B cell (primary cell): ENCODE measurements around the gene KRTAP2-3.

Experiments
- CTCF ChIP-seq: fragments of 200-600 bp; IDR thresholded peaks from one replicate; pipeline ENCODE4 v1.8.0; 2022; ENCODE audit warnings: antibody characterized with exemption, mild to moderate bottlenecking
- EZH2 ChIP-seq: IDR thresholded peaks from 2 replicates; pipeline ENCODE4 v1.6.1; 2012; ENCODE audit warnings: borderline replicate concordance, low read depth, mild to moderate bottlenecking, moderate library complexity, low read length; ENCODE audit not compliant: insufficient read depth, poor library complexity, severe bottlenecking

- TF ChIP-seq CTCF: no peak
- TF ChIP-seq EZH2: no peak
Observed at GRCh38 chr17:41067281-41067680, 7.4 kb upstream of the KRTAP2-3 start.
